HCT116 (cell line): ENCODE data around the gene MTHFR. TPM values are rescaled to one million over a fixed set of nuclear protein-coding genes. Genes with fewer than 3 reads are reported as not detected.

ENCODE experiments used
- ATAC-seq: fragments of 200-7000 bp; cut with Tn5 transposase; 2 replicates; pipeline ENCODE4 v1.9.1; 2020; ENCODE audit warnings: mild to moderate bottlenecking, moderate library complexity
- BruUV-seq: library from RNA; stranded (reverse); fragments of 400-500 nt; replicated peaks from 2 replicates; lab custom pipeline; 2021; lab: Mats Ljungman, UMichigan
- CTCF ChIA-PET: fragments of 300-600 bp; sonication (Branson Sonifier 250); formaldehyde crosslinking; loops from one replicate; lab custom pipeline; 2021; ENCODE audit warnings: antibody characterized with exemption; lab: Charles Lee
- POLR2A ChIA-PET: fragments of 300-600, 350-600 bp; sonication (Branson Sonifier 250); formaldehyde crosslinking; loops from one replicate; lab custom pipeline; 2021; ENCODE audit warnings: antibody characterized with exemption; lab: Charles Lee
- RAD21 ChIA-PET, 2 experiments: fragments of 300-600 bp; sonication (Branson Sonifier 250); formaldehyde crosslinking; loops; one replicate each; lab custom pipeline; 2023; ENCODE audit warnings: low total read pairs in 2 of 2; ENCODE audit not compliant: uncharacterized antibody in 2 of 2, unreplicated experiment in 2 of 2, low non-redundant PET in 1 of 2; lab: Charles Lee
- DNase-seq: peaks from one replicate; pipeline ENCODE4 v3.0.0-alpha.2; 2010; ENCODE audit warnings: low read depth, low spot score
- H2AFZ ChIP-seq: fragments of 200-600 bp; shearing (Covaris generic), sonication (generic); 2 replicates; pipeline ENCODE4 v1.6.1; 2017; ENCODE audit warnings: low read depth, mixed run types, mixed read lengths, antibody characterized with exemption, low read length; ENCODE audit not compliant: poor library complexity, severe bottlenecking
- H3K27ac ChIP-seq: 2 replicates; pipeline ENCODE4 v1.5.1; 2012; ENCODE audit warnings: low read depth, low read length
- H3K27me3 ChIP-seq: fragments of 200-600 bp; sonication (generic); 2 replicates; pipeline ENCODE4 v1.6.1; 2016; ENCODE audit warnings: mixed run types, low read length, mixed read lengths; ENCODE audit not compliant: insufficient read depth
- H3K36me3 ChIP-seq, 2 experiments: fragments of 200-500 bp in 1 of 2; fragments of 200-600 bp in 1 of 2; sonication (Bioruptor generic) in 1 of 2; sonication (generic) in 1 of 2; 2 replicates each; pipeline versions ENCODE4 v1.5.1 to v1.6.1; 2014 to 2016; ENCODE audit warnings: low read length in 2 of 2, inconsistent platforms in 1 of 2, mixed read lengths in 1 of 2, mixed run types in 1 of 2; ENCODE audit not compliant: insufficient read depth in 2 of 2, control insufficient read depth in 1 of 2
- H3K4me1 ChIP-seq, 2 experiments: fragments of 200-600 bp in 1 of 2; sonication (generic) in 1 of 2; 2 replicates each; pipeline versions ENCODE4 v1.5.1 to v1.6.1; 2012 to 2017; ENCODE audit warnings: low read length in 2 of 2, inconsistent platforms in 1 of 2, mild to moderate bottlenecking in 1 of 2, mixed read lengths in 1 of 2, mixed run types in 1 of 2, moderate library complexity in 1 of 2; ENCODE audit not compliant: insufficient read depth in 2 of 2, control insufficient read depth in 1 of 2
- H3K4me2 ChIP-seq: fragments of 200-600 bp; sonication (generic); 2 replicates; pipeline ENCODE4 v1.6.1; 2017; ENCODE audit warnings: mixed run types, low read length, mixed read lengths
- H3K4me3 ChIP-seq, 2 experiments: fragments of 200-600 bp in 1 of 2; sonication (generic) in 1 of 2; replicated peaks in 1 of 2; 2 replicates each; pipeline ENCODE4 v1.5.1; 2011 to 2016; ENCODE audit warnings: low read length in 2 of 2, control low read depth in 1 of 2, low read depth in 1 of 2, mild to moderate bottlenecking in 1 of 2, mixed read lengths in 1 of 2, mixed run types in 1 of 2
- H3K79me2 ChIP-seq: fragments of 200-600 bp; sonication (generic); 2 replicates; pipeline ENCODE4 v1.6.1; 2017; ENCODE audit warnings: mild to moderate bottlenecking, mixed run types, low read length, moderate library complexity, mixed read lengths; ENCODE audit not compliant: insufficient read depth
- H3K9ac ChIP-seq: fragments of 200-600 bp; sonication (generic); 2 replicates; pipeline ENCODE4 v1.6.1; 2016; ENCODE audit warnings: low read length, mixed read lengths
- H3K9me2 ChIP-seq: fragments of 200-600 bp; sonication (generic), shearing (Covaris generic); 2 replicates; pipeline ENCODE4 v1.6.1; 2017; ENCODE audit warnings: mixed run types, mild to moderate bottlenecking, moderate library complexity; ENCODE audit not compliant: insufficient read depth
- H3K9me3 ChIP-seq, 2 experiments: fragments of 200-500 bp in 1 of 2; fragments of 200-600 bp in 1 of 2; sonication (Bioruptor generic) in 1 of 2; sonication (generic) in 1 of 2; 2 replicates each; pipeline ENCODE4 v1.6.1; 2014 to 2017; ENCODE audit warnings: low read length in 2 of 2, mixed read lengths in 2 of 2, inconsistent platforms in 1 of 2, low read depth in 1 of 2, mild to moderate bottlenecking in 1 of 2, mixed run types in 1 of 2, moderate library complexity in 1 of 2; ENCODE audit not compliant: control insufficient read depth in 1 of 2, insufficient read depth in 1 of 2
- H4K20me1 ChIP-seq: fragments of 200-600 bp; sonication (generic), shearing (Covaris generic); 2 replicates; pipeline ENCODE4 v1.6.1; 2017; ENCODE audit warnings: mixed run types, mild to moderate bottlenecking, moderate library complexity; ENCODE audit not compliant: insufficient read depth
- ATF3 ChIP-seq: IDR thresholded peaks from 2 replicates; pipeline ENCODE4 v1.6.1; 2012
- CBX3 ChIP-seq: IDR thresholded peaks from 2 replicates; pipeline ENCODE4 v1.6.1; 2012; ENCODE audit warnings: low read depth
- CEBPB ChIP-seq: IDR thresholded peaks from 2 replicates; pipeline ENCODE4 v1.6.1; 2012; ENCODE audit warnings: low read depth
- EGR1 ChIP-seq: IDR thresholded peaks from 2 replicates; pipeline ENCODE4 v1.6.1; 2012; ENCODE audit warnings: low read depth
- ELF1 ChIP-seq: IDR thresholded peaks from 2 replicates; pipeline ENCODE4 v1.6.1; 2012; ENCODE audit warnings: low read depth, borderline replicate concordance
- EZH2phosphoT487 ChIP-seq: fragments of 200-600 bp; IDR thresholded peaks from 2 replicates; pipeline ENCODE4 v1.6.1; 2018; ENCODE audit warnings: antibody characterized with exemption, borderline replicate concordance
- FOSL1 ChIP-seq: IDR thresholded peaks from 2 replicates; pipeline ENCODE4 v1.6.1; 2012; ENCODE audit warnings: low read depth
- JUND ChIP-seq: IDR thresholded peaks from 2 replicates; pipeline ENCODE4 v1.6.1; 2012
- MAX ChIP-seq: IDR thresholded peaks from 2 replicates; pipeline ENCODE4 v1.6.1; 2012
- POLR2A ChIP-seq: IDR thresholded peaks from 2 replicates; pipeline ENCODE4 v1.7.0; 2011; ENCODE audit warnings: borderline replicate concordance; ENCODE audit not compliant: insufficient read depth, insufficient read length; ENCODE audit errors: extremely low read depth
- POLR2AphosphoS5 ChIP-seq: IDR thresholded peaks from 2 replicates; pipeline ENCODE4 v1.6.1; 2011; ENCODE audit warnings: mild to moderate bottlenecking, low read depth, low read length, moderate library complexity
- RAD21 ChIP-seq: IDR thresholded peaks from 2 replicates; pipeline ENCODE4 v1.6.1; 2012; ENCODE audit warnings: low read depth, mild to moderate bottlenecking
- REST ChIP-seq: IDR thresholded peaks from 2 replicates; pipeline ENCODE4 v1.6.1; 2012; ENCODE audit warnings: low read depth
- SIN3A ChIP-seq: IDR thresholded peaks from 2 replicates; pipeline ENCODE4 v1.6.1; 2012; ENCODE audit warnings: low read depth
- TCF7L2 ChIP-seq: IDR thresholded peaks from 2 replicates; pipeline ENCODE4 v1.7.0; 2011; ENCODE audit warnings: borderline replicate concordance, inconsistent platforms; ENCODE audit not compliant: insufficient read depth, insufficient read length; ENCODE audit errors: extremely low read depth
- YY1 ChIP-seq: IDR thresholded peaks from 2 replicates; pipeline ENCODE4 v1.6.1; 2011; ENCODE audit warnings: low read length, low read depth, moderate library complexity, mild to moderate bottlenecking; ENCODE audit not compliant: insufficient replicate concordance; ENCODE audit errors: extremely low read depth
- ZBTB33 ChIP-seq: IDR thresholded peaks from 2 replicates; pipeline ENCODE4 v1.6.1; 2011; ENCODE audit warnings: mild to moderate bottlenecking, low read length, moderate library complexity; ENCODE audit not compliant: insufficient replicate concordance; ENCODE audit errors: extremely low read depth
- ZNF274 ChIP-seq: fragments of 200-500 bp; sonication (Bioruptor generic); IDR thresholded peaks from 2 replicates; pipeline ENCODE4 v1.6.1; 2014; ENCODE audit warnings: mild to moderate bottlenecking, low read depth, low read length, inconsistent platforms
- intact Hi-C: fragments of 100-400 bp; cut with micrococcal nuclease; formaldehyde crosslinking; loops from 2 replicates; pipeline ENCODE4 v1.10.0; 2022
- total RNA-seq: library from RNA; stranded (reverse); gene quantifications from one replicate; pipeline ENCODE4 v1.2.1, GENCODE V29; 2021; ENCODE audit not compliant: unreplicated experiment

MTHFR gene
- total RNA-seq, 1 experiment from 2014 or later = 20.9 TPM

GRCh38 chr1:11740258-11741192 lies 65.2 kb downstream of the MTHFR start:
- Histone ChIP-seq H3K9ac (no peak overlapping the region), H3K4me3 (no peak overlapping the region), H2AFZ (no peak overlapping the region), H3K79me2 (peaks cover 11% of the 10 kb centered on the region), H3K4me2 (no peak overlapping the region), H3K27ac (no peak overlapping the region), H3K36me3 (no peaks in the 10 kb centered on the region), H4K20me1 (no peaks in the 10 kb centered on the region), H3K9me3 (no peaks in the 10 kb centered on the region), H3K9me2 (no peaks in the 10 kb centered on the region), H3K27me3 (no peaks in the 10 kb centered on the region), H3K4me1 (peaks cover 12 to 18% of the 10 kb centered on the region in 2 experiments)
- POLR2A ChIA-PET = no interaction called here
- DNase-seq (no peak), ATAC-seq (no peak)
- RAD21 ChIA-PET = no interaction called here
- no TSS peak for BruUV-seq
- CTCF ChIA-PET = no interaction called here
- no peak for TF ChIP-seq REST
- TF ChIP-seq ZBTB33 = no peak
- TF ChIP-seq EZH2phosphoT487 = no peak
- no peak for TF ChIP-seq TCF7L2
- TF ChIP-seq ELF1 = no peak
- no peak for TF ChIP-seq ATF3
- TF ChIP-seq CBX3 = no peak
- TF ChIP-seq YY1 = no peak
- TF ChIP-seq RAD21 = no peak
- TF ChIP-seq EGR1 = no peak
- TF ChIP-seq CEBPB = no peak
- no peak for TF ChIP-seq SIN3A
- no peak for TF ChIP-seq FOSL1
- no peak for TF ChIP-seq MAX
- TF ChIP-seq JUND = no peak
- no peak for TF ChIP-seq POLR2A
- no peak for TF ChIP-seq POLR2AphosphoS5
- TF ChIP-seq ZNF274 = no peak
- intact Hi-C loops = no loop called here
